ENCODE results near the gene ZNF474. TPM values are rescaled to one million over a fixed set of nuclear protein-coding genes. Genes with fewer than 3 reads are reported as not detected.

ZNF474 gene
- total and polyA plus RNA-seq, 2 of the 8 experiments (the other 6 are each of a cell fraction or from before 2014, with no cell fraction given) = not detected

DNA sequence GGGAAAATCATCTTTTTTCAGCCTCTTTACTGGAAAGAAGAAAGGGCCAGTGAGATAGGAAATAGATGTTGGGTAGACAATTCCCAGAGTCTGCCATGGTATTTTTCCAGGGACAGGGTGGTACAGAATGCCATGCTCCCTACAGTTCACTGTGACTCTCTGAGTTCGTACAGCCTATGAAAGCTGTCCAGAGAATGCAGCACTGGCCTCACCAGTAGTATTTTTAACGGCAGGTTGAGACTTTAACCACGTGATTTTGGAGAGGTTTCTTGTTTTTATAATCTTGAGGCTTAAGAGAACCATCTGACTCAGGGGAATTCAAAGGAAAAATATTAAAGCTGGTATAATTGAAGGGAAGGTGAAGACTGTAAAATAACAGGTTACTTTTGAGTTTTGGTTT, 10.1 kb upstream of the ZNF474 start:
- H3K27ac ChIP-seq (ENCODE audit: low read depth, low read length) = no peak overlapping the region
- H2BK12ac ChIP-seq (ENCODE audit: low read depth, low read length) = no peak overlapping the region
- H3K9me3 ChIP-seq (ENCODE audit: insufficient read depth in 2 of 2, low read depth in 1 of 2, low read length in 1 of 2) = no peaks in the 10 kb centered on the region
- H4K8ac ChIP-seq (ENCODE audit: extremely low read depth, insufficient read depth, low read length) = no peak overlapping the region
- no peaks in the 10 kb centered on the region for H3K27me3 ChIP-seq (replicated peaks in 1 of 4; ENCODE audit: control insufficient read depth in 3 of 4, extremely low read depth in 1 of 4, insufficient read depth in 3 of 4, low read length in 3 of 4)
- no peak overlapping the region for H3K4ac ChIP-seq (replicated peaks; ENCODE audit: insufficient read length, low read depth, low read length)
- H2BK20ac ChIP-seq (ENCODE audit: low read length) = no peak overlapping the region
- no peak overlapping the region for H3K4me2 ChIP-seq (ENCODE audit: insufficient read depth in 1 of 2, low read depth in 2 of 2, low read length in 2 of 2)
- H3K79me1 ChIP-seq (ENCODE audit: low read depth, low read length) = no peaks in the 10 kb centered on the region
- no peak overlapping the region for H3K18ac ChIP-seq (ENCODE audit: extremely low read depth, low read length)
- no peak overlapping the region for H2BK5ac ChIP-seq (ENCODE audit: low read depth, low read length)
- H3K56ac ChIP-seq (replicated peaks; ENCODE audit: insufficient read length, low read depth, low read length) = no peak overlapping the region
- no peak overlapping the region for H3K4me3 ChIP-seq (ENCODE audit: extremely low read depth in 1 of 4, insufficient read depth in 2 of 4, low read depth in 3 of 4, low read length in 4 of 4)
- H4K20me1 ChIP-seq (replicated peaks in 1 of 2; ENCODE audit: control insufficient read depth in 1 of 2, insufficient read depth in 2 of 2, low read length in 2 of 2) = no peaks in the 10 kb centered on the region
- H3K23ac ChIP-seq (ENCODE audit: insufficient read length) = no peak overlapping the region
- ChIA-PET CTCF (ENCODE audit: partially characterized antibody) (interaction anchor here (0.6 kb wide), 1 partner anchor 25 kb away, joined by 3 read pairs; no protein-coding TSS in a partner anchor), POLR2A (ENCODE audit: partially characterized antibody) (no interaction called here)
- no peaks in the 10 kb centered on the region for H3K23me2 ChIP-seq (ENCODE audit: low read depth, low read length)
- no peak overlapping the region for H4K91ac ChIP-seq (replicated peaks; ENCODE audit: insufficient read length, low read length)
- 97% methylated on average over 3 of the region's 3 CpGs; no CpG with 5 or more reads in 1 of the 2 experiments for WGBS, 2 experiments (ENCODE audit: extremely low coverage in 1 of 2, insufficient coverage in 1 of 2, insufficient read length in 1 of 2, insufficient replicate concordance in 2 of 2, low coverage in 1 of 2, low lambda C conversion rate in 2 of 2, missing lambda C conversion rate in 1 of 2)
- H3K4me1 ChIP-seq (replicated peaks in 1 of 4; ENCODE audit: control insufficient read depth in 3 of 4, insufficient read depth in 4 of 4, low read length in 3 of 4) = peaks cover 2 to 14% (median 8%) of the 10 kb centered on the region in 4 experiments; a peak in 6 of 7 replicates
- H3K79me2 ChIP-seq (ENCODE audit: control insufficient read depth in 1 of 2, insufficient read depth in 2 of 2, low read length in 2 of 2) = no peaks in the 10 kb centered on the region
- no peak overlapping the region for H2BK120ac ChIP-seq (replicated peaks; ENCODE audit: low read depth, low read length)
- no peak overlapping the region for H2AFZ ChIP-seq (ENCODE audit: low read length)
- FAIRE-seq = no peak
- H2AK5ac ChIP-seq (ENCODE audit: low read depth, low read length) = no peak overlapping the region
- H2BK15ac ChIP-seq (ENCODE audit: low read length) = no peak overlapping the region
- H4K5ac ChIP-seq (ENCODE audit: insufficient read length, low read depth, low read length) = no peak overlapping the region
- no peaks in the 10 kb centered on the region for H3K36me3 ChIP-seq (ENCODE audit: control insufficient read depth in 2 of 4, insufficient read depth in 4 of 4, low read length in 3 of 4)
- no peak overlapping the region for H3K14ac ChIP-seq (ENCODE audit: insufficient read length)
- no peak for TF ChIP-seq RBBP5 (IDR thresholded peaks at IDR 0.05; ENCODE audit: borderline replicate concordance, low read depth, low read length)
- no peak for TF ChIP-seq RFX5 (IDR thresholded peaks at IDR 0.05; ENCODE audit: borderline replicate concordance, low read depth, low read length)
- no peak for TF ChIP-seq MAFK (IDR thresholded peaks at IDR 0.05; ENCODE audit: low read depth, low read length)
- TF ChIP-seq RXRA (IDR thresholded peaks at IDR 0.05; ENCODE audit: insufficient read depth, low read depth, low read length) = no peak
- TF ChIP-seq SP2 (IDR thresholded peaks at IDR 0.05; ENCODE audit: low read length) = no peak
- TF ChIP-seq, protein P1, sequence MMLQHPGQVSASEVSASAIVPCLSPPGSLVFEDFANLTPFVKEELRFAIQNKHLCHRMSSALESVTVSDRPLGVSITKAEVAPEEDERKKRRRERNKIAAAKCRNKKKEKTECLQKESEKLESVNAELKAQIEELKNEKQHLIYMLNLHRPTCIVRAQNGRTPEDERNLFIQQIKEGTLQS (IDR thresholded peaks at IDR 0.05; ENCODE audit: insufficient read depth, low read depth, low read length) = no peak
- TF ChIP-seq, protein P2, sequence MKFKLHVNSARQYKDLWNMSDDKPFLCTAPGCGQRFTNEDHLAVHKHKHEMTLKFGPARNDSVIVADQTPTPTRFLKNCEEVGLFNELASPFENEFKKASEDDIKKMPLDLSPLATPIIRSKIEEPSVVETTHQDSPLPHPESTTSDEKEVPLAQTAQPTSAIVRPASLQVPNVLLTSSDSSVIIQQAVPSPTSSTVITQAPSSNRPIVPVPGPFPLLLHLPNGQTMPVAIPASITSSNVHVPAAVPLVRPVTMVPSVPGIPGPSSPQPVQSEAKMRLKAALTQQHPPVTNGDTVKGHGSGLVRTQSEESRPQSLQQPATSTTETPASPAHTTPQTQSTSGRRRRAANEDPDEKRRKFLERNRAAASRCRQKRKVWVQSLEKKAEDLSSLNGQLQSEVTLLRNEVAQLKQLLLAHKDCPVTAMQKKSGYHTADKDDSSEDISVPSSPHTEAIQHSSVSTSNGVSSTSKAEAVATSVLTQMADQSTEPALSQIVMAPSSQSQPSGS (IDR thresholded peaks at IDR 0.05; ENCODE audit: low read length) = no peak
- TF ChIP-seq EGR1 (IDR thresholded peaks at IDR 0.05; ENCODE audit: borderline replicate concordance, low read depth, low read length) = no peak
- TF ChIP-seq TBP (IDR thresholded peaks at IDR 0.05; ENCODE audit: low read depth, low read length) = no peak
- no peak for DNase-seq (ENCODE audit: low read depth in 1 of 2, low spot score in 2 of 2)
- H3K9ac ChIP-seq (replicated peaks in 1 of 4; ENCODE audit: extremely low read depth in 1 of 4, low read depth in 3 of 4, low read length in 3 of 4) = no peak overlapping the region

Data from H1 (cell line).